ENCODE data around the gene SDR42E2. TPM values are rescaled to one million over a fixed set of nuclear protein-coding genes. Genes with fewer than 3 reads are reported as not detected.
"Not testable (repeated sequence)": the region's sequence is repeated elsewhere in the genome, so short reads cannot be mapped to it uniquely, and the experiment has no call there.

The SDR42E2 gene
- total RNA-seq, 1 experiment from 2014 or later, result 0.05 TPM

DNA sequence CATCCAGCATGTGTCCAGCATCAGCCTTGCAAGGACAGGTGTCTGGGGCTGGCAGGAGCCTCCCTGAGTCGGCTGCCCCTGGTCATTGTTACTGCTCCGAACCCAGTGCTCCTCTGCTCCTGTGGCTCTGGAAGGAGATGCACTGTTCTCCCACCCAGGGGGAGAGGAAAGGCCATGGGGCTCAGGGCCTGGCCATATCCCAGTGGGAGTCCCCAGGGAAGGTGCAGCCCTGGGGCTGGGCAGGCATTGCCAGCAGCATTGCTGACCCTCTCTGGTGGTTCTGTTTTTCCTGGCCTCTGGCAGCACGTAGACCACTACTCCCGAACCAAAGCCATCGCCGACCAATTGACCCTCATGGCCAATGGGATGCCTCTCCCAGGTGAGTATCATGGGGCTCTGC is 9.6 kb downstream of the SDR42E2 start:
- no peak for ATAC-seq

DNA sequence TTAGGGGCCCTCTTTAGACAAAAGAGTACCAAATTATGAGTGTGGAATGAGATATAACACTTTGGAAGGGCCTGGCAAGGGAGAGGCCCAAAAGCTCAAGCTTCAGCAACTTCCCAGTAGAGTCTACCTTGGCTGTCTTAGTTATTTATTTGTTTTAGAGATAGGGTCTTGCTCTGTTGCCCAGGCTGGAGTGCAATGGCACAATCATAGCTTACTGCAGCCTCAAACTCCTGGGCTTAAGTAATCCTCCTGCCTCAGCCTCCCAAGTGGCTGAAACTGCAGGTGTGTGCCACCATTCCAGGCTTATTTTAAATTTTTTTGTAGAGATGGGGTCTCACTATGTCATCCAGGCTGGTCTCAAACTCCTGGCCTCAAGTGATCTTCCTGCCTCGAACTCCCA is 10.3 kb downstream of the SDR42E2 start:
- POLR2A ChIA-PET; H3K36me3 ChIP-seq (ENCODE audit: control insufficient read depth, insufficient read depth, low read length); intact Hi-C loops (cut with micrococcal nuclease; ENCODE audit: unreplicated experiment); BruUV-seq (replicated peaks); H3K27ac ChIP-seq (ENCODE audit: low read length); CTCF ChIA-PET; in situ Hi-C loops (cut with HindIII; ENCODE audit: low pct_unique_long_range_greater_than_20kb, low sequenced_read_pairs); H3K27me3 ChIP-seq (ENCODE audit: control insufficient read depth, insufficient read depth, low read length); H3K9me3 ChIP-seq (ENCODE audit: control insufficient read depth, insufficient read depth, low read depth, low read length); ATAC-seq; H3K4me3 ChIP-seq (ENCODE audit: low read depth in 2 of 2, low read length in 2 of 2); DNase-seq (ENCODE audit: low read depth, low spot score); H3K4me1 ChIP-seq (ENCODE audit: control insufficient read depth, insufficient read depth, low read length): not testable (repeated sequence)

More for the DNA sequence above, 9.6 kb downstream of the SDR42E2 start:
- H3K27ac ChIP-seq (ENCODE audit: low read length), result no peak overlapping the region
- no peaks in the 10 kb centered on the region for H3K4me1 ChIP-seq (ENCODE audit: control insufficient read depth, insufficient read depth, low read length)
- no peak for TF ChIP-seq SIN3A (IDR thresholded peaks at IDR 0.05; ENCODE audit: borderline replicate concordance, insufficient read depth, low read depth, low read length)
- no peak for TF ChIP-seq CTCF (IDR thresholded peaks at IDR 0.05)
- TF ChIP-seq POLR2AphosphoS5 (IDR thresholded peaks at IDR 0.05; ENCODE audit: low read depth, low read length), result no peak
- TF ChIP-seq, protein P1, sequence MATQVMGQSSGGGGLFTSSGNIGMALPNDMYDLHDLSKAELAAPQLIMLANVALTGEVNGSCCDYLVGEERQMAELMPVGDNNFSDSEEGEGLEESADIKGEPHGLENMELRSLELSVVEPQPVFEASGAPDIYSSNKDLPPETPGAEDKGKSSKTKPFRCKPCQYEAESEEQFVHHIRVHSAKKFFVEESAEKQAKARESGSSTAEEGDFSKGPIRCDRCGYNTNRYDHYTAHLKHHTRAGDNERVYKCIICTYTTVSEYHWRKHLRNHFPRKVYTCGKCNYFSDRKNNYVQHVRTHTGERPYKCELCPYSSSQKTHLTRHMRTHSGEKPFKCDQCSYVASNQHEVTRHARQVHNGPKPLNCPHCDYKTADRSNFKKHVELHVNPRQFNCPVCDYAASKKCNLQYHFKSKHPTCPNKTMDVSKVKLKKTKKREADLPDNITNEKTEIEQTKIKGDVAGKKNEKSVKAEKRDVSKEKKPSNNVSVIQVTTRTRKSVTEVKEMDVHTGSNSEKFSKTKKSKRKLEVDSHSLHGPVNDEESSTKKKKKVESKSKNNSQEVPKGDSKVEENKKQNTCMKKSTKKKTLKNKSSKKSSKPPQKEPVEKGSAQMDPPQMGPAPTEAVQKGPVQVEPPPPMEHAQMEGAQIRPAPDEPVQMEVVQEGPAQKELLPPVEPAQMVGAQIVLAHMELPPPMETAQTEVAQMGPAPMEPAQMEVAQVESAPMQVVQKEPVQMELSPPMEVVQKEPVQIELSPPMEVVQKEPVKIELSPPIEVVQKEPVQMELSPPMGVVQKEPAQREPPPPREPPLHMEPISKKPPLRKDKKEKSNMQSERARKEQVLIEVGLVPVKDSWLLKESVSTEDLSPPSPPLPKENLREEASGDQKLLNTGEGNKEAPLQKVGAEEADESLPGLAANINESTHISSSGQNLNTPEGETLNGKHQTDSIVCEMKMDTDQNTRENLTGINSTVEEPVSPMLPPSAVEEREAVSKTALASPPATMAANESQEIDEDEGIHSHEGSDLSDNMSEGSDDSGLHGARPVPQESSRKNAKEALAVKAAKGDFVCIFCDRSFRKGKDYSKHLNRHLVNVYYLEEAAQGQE (IDR thresholded peaks at IDR 0.05; ENCODE audit: insufficient read depth in 1 of 2, low read depth in 2 of 2, low read length in 1 of 2), result no peak
- no peak for TF ChIP-seq TCF7L2 (IDR thresholded peaks at IDR 0.05; ENCODE audit: low read depth, low read length)
- H3K36me3 ChIP-seq (ENCODE audit: control insufficient read depth, insufficient read depth, low read length), result no peaks in the 10 kb centered on the region
- no peak overlapping the region for H3K4me3 ChIP-seq (ENCODE audit: low read depth in 2 of 2, low read length in 2 of 2)
- in situ Hi-C loops (cut with HindIII; ENCODE audit: low pct_unique_long_range_greater_than_20kb, low sequenced_read_pairs) (no loop called here), intact Hi-C loops (cut with micrococcal nuclease; ENCODE audit: unreplicated experiment) (no loop called here)
- no peak for DNase-seq (ENCODE audit: low read depth, low spot score)
- ChIA-PET CTCF (no interaction called here), POLR2A (no interaction called here)
- BruUV-seq (replicated peaks), result no TSS peak
- H3K9me3 ChIP-seq (ENCODE audit: control insufficient read depth, insufficient read depth, low read depth, low read length), result no peaks in the 10 kb centered on the region
- no peaks in the 10 kb centered on the region for H3K27me3 ChIP-seq (ENCODE audit: control insufficient read depth, insufficient read depth, low read length)

DNA sequence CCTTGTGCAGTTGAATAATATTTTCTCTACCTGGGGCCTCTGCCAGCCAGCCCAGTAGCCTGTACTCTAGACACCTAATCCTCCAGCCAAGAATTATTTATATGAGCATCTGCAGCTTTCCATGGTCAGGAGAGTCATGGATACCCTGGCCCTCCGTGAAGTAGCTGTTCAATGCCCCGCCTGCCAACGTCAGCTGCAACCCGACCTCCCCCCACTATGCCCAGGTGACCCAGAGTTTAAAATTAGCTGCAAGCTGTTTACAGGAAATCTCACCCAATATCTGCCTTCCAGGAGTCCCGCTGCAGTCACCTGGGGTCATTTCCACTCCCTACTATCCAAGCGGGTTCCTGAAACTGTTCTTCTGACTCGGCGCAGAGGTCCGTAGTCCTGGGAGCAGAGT is 12.3 kb downstream of the SDR42E2 start:
- POLR2A ChIA-PET, result no interaction called here
- CTCF ChIA-PET, result interaction anchor here (0.7 to 0.8 kb wide), 2 partner anchors 52 to 76 kb away, joined by 3 to 7 read pairs; no protein-coding TSS in a partner anchor
- Histone ChIP-seq H3K36me3 (ENCODE audit: control insufficient read depth, insufficient read depth, low read length) (no peaks in the 10 kb centered on the region), H3K4me3 (ENCODE audit: low read depth in 2 of 2, low read length in 2 of 2) (no peak overlapping the region), H3K27ac (ENCODE audit: low read length) (no peak overlapping the region), H3K9me3 (ENCODE audit: control insufficient read depth, insufficient read depth, low read depth, low read length) (no peaks in the 10 kb centered on the region), H3K4me1 (ENCODE audit: control insufficient read depth, insufficient read depth, low read length) (no peaks in the 10 kb centered on the region), H3K27me3 (ENCODE audit: control insufficient read depth, insufficient read depth, low read length) (no peaks in the 10 kb centered on the region)
- intact Hi-C loops (cut with micrococcal nuclease; ENCODE audit: unreplicated experiment), result no loop called here
- BruUV-seq (replicated peaks), result no TSS peak
- DNase-seq (ENCODE audit: low read depth, low spot score), result no peak
- ATAC-seq, result no peak
- in situ Hi-C loops (cut with HindIII; ENCODE audit: low pct_unique_long_range_greater_than_20kb, low sequenced_read_pairs), result loop anchor here (25.0 kb wide), 1 partner anchor 87 kb away; the partner anchor contains the start of gene VWA3A
- no peak for TF ChIP-seq TCF7L2 (IDR thresholded peaks at IDR 0.05; ENCODE audit: low read depth, low read length)
- TF ChIP-seq, protein P1 (IDR thresholded peaks at IDR 0.05; ENCODE audit: insufficient read depth in 1 of 2, low read depth in 2 of 2, low read length in 1 of 2), result no peak
- no peak for TF ChIP-seq CTCF (IDR thresholded peaks at IDR 0.05)
- no peak for TF ChIP-seq POLR2AphosphoS5 (IDR thresholded peaks at IDR 0.05; ENCODE audit: low read depth, low read length)
- no peak for TF ChIP-seq SIN3A (IDR thresholded peaks at IDR 0.05; ENCODE audit: borderline replicate concordance, insufficient read depth, low read depth, low read length)
